Measurements from ENCODE around the gene HSPA6.
A peak's percentile ranks its signal among the peaks of the same experiment; 100 is the strongest.
"Not testable (repeated sequence)": the region's sequence is repeated elsewhere in the genome, so short reads cannot be mapped to it uniquely, and the experiment has no call there.

The HSPA6 gene

DNA sequence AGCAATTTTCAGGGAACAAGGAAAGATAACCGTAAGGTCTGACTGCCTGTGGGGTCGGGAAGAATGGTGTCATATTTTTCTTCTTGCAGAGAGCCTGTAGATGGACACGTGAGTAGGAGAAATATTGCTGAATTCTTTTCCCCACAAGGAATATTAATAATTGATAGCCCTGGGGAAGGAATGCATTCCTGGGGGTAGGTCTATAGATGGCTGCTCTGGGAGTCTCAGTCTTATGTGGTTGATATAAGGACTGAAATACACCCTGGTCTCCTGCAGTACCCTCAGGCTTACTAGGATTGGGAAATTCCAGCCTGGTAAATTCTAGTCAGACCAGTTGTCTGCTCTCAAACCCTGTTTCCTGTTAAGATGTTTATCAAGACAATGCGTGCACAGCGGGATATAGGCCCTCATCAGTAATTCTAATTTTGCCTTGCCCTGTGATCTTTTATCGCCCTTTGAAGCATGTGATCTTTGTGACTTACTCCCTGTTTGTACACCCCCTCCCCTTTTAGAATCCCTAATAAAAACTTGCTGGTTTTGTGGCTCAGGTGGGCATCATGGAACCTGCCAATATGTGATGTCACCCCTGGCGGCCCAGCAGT lies 12.8 kb downstream of the HSPA6 start:
- not testable (repeated sequence) for DNase-seq

DNA sequence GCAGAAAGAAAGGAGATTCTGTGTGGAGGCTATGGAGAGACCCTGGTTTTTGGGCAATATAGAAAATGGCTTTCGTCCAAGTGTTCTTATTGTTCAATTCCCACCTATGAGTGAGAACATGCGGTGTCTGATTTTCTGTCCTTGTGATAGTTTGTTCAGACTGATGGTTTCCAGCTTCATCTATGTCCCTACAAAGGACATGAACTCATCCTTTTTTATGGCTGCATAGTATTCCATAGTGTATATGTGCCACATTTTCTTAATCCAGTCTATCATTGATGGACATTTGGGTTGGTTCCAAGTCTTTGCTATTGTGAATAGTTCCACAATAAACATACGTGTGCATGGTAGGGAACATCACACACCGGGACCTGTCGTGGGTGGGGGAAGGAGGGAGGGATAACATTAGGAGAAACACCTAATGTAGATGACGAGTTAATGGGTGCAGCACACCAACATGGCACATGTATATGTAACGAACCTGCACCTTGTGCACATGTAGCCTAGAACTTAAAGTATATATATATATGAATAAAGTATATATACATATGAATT lies 14.7 kb downstream of the HSPA6 start:
- DNase-seq, result not testable (repeated sequence)

DNA sequence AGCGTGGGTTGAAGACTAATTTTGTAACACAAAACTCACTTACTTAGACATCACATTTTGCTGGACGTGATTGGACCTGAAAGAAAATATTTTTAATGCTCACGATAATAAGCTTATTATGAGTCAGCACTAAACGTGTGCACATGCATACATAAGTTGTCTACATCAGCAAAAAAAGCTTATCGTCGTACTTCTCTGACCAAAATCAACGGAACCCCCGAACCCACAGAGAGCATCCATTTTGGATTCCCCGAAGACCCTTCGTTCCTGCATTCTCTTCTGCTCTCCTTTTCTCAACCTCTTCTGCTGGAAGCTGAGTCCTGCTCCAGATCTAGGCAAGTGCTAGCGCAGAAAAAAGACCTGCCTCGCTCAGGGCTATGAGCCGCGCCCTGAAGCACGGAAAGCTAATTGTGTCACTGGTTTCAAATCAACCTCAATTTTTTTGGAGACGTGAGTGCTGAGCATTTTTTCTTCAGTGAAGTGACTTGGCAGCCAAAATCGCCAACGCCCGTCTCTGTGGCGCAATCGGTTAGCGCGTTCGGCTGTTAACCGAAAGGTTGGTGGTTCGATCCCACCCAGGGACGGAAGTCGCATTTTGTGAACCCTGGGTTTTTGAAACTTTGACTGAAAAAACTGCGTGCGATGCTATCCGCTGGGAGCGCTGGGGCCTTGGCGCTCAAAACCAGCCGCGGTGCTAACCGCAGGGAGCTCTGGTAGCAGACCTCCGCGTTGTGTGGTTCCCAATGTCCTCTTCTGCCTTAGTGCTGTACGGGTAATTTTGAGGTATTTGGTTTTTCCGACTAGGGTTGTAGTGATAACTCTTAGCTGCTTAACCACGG lies 15.6 kb downstream of the HSPA6 start:
- peak; percentile 51 for DNase-seq

DNA sequence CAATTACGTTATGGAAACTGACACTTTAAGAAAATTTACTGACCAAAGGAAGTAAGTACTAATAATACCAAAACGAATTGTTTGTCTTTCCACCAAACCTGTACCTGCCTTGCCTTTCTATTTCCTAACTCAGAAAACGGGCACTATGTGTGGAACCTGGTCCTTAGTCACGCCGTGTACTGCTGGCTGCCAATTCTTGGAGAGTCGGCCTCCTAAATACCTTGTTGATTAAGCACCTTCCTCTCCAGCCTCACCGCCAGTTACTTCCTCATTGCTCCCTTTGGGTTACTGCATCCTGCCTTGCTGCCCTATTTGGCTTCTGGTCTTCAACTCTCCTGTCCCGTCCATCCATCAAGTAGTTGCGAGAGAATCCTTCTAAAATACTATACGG lies 16.2 kb downstream of the HSPA6 start:
- not testable (repeated sequence) for DNase-seq

DNA sequence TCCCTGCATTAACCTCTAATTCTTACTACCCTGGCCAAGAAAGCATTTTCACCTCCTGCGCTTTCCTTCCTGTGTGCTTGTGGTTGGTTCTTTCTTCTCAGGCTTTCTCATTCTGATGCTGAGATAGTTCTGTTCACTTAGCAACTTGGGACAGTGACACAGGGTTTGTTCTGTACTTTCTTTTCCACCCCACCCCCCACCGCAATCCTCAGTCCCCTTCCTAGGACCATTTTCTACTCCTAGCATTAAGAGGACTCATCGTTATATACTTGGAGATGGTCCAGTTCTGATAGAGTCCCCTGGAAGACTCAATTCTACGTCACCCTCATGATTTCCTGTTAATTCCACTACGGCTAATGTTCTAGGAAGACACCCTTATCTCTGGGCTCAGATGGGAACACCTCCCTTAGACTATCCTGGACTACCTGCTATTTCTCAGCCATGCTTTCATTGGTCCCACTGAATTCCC lies 17.8 kb downstream of the HSPA6 start:
- not testable (repeated sequence) for DNase-seq

DNA sequence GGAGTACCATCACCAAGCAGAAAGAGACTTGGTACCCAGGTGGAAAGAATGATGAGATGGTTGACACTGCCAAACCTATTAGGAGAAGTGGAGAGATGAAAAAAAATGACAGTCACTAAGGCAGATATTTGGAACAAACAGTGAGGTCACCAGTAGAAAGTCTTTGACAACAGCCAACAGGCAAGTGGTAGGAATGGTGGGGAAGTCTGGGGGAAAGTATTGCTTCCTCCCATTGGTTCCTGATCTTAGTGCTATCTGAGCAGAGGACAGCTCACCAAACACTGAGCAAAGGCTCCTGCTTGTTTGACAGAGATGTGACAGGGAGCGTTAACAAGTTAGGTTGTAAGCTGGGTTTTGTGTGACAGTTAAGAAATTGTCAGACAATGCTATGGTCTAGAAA lies 18.8 kb downstream of the HSPA6 start:
- not testable (repeated sequence) for DNase-seq

DNA sequence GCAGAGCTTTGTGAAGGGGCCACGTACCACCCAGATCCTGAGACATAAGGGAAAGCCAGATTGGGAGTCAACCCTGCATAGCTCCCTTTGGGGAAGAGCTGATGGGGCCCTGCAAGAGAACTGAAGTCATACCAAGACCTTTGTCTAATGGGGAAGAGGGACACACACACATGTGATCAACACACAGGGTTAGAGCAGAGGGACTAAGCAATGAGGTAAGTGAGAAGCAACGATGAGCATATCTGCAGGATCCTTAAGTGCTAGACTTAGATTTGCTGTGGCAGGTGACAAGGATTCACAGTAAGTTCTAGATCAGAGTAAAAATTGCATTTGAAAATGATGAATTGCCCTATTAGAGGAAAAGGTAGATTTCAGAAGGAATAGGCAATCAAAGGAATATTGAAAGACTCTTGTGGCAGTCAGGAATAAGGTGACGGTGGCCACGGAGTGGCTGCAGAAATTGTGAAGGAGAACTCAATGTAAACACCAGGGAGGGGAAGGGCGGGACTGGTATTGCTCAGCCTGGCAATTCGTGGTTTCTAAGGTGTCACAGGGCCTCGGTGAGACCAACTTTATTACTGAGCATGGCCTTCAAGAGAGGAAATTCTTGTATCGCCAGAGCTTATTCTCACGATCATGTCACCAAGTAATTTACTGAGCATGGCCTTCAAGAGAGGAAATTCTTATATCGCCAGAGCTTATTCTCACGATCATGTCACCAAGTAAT lies 20.8 kb downstream of the HSPA6 start:
- DNase-seq, result not testable (repeated sequence)

DNA sequence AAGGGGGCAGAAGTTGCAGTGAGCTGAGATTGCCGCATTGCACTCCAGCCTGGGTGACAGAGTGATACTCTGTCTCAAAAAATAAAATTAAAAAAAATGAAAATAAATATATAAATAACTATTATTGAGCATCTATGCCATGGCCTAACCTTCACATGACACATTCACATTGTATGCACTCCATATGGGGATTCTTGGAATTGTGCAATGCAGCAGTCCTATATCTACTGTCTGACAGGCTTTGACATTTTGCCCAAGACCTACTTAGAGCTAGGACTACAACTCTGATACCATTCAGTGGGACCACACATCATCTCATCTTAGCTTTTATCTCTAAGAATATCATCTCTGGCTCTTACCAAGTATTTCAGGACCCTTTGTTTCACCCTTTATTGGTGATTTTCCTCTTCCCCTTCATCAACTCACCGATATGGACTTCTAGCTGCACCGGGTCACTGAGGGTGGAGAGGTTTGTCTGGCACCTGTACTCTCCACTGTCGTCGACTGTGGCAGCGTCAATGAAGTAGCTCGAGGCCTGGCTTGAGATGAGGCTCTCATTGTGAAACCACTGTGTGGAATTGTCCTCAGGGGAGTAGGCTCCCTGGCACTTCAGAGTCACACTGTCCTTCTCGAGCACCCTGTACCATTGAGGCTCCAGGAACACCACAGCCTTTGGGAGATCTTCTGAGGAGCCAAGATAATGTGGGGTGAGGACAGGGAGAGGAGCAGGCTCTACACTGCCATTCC lies 23.8 kb downstream of the HSPA6 start:
- not testable (repeated sequence) for DNase-seq

DNA sequence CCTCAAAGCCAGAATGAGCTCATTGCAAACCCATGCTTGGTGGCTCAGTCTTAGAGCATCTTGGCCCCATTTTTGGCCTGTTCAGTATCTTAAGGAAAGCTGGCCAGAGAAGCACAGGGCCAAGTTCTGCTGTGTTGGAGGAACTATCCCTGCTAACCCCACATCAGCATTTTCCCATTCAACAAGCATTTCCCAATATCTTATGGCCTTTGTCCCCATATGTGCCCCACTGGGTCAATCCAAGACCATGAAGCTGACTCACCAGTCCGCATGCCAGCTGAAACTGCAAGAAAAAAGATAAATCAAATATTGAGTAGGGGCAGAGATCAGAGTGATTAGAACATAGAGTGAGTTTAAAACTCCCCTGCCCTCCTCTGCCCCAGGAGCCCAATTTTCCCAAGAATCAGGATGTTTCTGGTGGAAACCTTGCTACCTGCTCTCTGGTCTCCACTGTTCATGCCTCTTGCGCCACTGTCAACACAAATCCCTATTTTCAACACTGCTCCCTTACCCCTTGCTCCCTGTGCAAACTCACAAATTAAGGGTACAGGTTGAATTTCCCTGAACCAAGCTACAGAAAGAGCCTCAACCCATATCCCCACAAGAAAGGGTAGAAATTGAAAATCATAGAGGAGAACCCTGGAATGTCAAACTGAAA lies 24.5 kb downstream of the HSPA6 start:
- DNase-seq, result not testable (repeated sequence)

DNA sequence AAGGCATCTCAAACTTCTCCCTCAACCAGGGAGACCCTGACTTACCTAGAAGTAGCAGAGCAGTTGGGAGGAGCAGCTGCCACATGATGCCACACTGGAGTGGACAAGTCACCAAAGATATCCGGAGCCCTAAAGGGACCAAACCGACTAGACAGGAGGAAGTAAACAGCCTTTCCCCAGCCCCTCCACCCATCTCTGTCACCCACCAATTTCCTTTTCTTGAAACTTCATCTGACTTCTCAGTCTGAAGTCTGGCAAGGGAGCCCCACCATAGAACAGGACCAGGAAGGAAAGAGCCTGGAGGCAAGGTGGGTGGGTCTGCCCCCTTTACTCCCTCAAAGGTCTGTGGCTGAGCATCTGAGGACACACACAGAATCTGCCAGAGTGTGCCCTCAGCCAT lies 25.3 kb downstream of the HSPA6 start, which contains the start of gene FCGR3A:
Gene FCGR3A, minus strand, starts transcription at position 167 of the 400 bp plus-strand sequence. Its CDS starts 82 bp downstream, at position 85.
- no peak for DNase-seq

DNA sequence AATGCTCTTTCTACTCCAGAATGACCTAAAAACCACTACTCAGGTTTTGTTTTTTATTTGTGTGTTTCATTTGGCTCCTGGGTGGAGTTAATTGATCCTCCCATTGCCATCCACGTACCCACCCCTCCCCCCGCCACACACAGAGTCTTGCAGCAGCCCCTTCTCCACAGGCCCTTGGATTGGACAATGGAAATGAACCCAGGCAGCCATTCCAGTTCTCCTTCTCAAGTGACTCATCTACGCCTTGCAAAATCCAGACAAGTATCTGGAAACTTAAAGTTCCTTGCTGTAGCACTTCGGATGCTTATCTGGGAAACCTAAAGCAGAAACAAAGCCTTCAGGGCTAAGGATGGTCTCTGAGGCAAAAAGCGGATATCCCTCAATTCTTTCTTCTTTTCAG lies 26.6 kb downstream of the HSPA6 start:
- not testable (repeated sequence) for DNase-seq

DNA sequence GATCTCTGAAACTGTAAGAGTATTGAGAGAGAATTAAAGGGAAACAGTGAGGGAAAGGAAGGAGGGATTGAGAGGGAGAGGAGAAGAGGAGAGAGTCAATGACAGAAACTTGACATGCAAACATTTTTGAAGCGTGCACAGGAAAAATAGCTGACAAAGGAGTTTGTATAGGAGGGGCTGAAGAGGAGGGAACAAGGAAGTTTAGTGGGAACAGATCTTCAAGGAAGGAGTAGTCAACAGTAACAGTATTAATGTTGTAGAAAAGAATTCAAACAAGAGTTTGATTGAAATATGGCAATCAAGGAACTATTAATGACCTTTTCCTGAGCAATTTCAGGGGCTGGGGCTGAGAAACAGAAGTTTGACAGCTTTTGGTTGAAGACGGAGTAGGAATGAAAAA lies 29.3 kb downstream of the HSPA6 start:
- DNase-seq, result not testable (repeated sequence)

DNA sequence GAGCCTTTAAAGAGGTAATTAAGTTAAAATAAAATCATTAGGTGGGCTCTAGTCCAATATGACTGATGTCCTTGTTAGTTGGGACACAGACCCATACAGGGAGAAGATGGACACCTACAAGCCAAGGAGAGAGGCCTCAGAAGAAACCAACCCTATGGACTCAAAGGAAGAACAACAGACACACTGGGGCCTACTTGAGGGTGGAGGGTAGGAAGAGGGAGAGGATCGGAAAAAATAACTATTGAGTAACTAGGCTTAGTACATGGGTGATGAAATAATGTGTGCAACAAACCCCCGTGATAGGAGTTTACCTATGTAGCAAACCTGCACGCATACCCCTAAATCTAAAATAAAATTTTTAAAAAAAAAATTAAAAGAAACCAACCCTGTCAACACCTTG lies 30.0 kb downstream of the HSPA6 start:
- DNase-seq, result not testable (repeated sequence)

DNA sequence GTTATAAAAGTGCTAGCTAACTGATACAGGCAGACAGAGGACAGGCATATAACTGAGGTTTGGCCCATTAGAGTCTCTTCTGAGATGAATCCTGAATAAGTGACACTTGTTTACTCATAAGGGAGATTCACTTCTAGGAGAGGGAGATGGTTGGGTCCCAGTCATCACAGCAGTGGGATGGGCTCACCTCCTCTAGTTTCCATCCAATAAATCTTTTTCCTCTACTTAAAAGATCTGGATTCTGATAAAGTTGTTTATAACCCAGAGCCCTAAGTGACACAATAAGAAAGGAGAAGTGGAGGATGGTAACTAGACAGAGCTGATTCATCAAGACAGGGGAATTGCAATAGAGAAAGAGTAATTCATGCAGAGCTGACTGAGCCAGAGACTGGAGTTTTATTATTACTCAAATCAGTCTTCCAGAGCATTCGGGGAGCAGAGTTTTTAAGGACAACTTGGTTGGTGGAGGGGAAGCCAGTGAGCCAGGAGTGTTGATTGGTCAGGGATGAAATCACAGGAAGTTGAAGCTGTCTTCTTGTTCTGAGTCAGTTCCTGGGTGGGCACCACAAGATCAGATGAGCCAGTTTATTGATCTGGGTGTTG lies 30.6 kb downstream of the HSPA6 start:
- DNase-seq, result not testable (repeated sequence)

DNA sequence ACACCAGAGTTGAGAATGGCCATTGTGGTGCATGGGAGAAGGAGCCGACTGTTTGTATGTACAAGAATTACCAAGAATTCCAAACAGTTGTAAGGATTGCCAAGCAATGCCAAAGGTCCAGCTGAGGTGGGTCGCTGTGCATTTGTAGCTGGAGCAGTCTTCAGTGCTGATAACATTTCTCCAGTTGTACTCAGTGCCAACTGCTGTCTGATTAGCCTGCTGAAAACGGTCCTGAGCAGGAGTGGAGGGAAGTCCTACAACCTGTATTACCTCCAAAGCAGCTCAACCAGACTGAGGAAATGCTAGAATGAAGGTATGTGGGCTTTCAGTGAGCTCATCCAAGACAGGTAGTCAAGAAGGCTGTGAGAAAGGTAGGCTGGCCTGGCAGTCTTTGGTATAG lies 31.8 kb downstream of the HSPA6 start:
- DNase-seq, result not testable (repeated sequence)

DNA sequence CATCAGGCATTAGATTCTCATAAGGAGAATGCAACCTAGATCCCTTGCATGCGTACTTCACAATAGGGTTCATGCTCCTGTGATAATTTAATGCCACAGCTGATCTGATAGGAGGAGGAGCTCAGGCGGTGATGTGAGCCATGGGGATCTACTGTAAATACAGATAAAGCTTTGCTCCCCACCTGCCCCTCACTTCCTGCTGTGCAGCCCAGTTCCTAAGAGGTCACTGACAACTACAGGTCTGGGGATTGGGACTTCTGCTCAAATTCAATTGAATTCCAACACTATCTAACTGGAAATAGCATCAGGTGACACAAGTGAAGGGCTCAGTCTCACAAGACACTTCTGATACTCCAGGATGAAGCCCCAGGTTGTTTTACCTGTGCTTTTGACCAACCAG lies 32.6 kb downstream of the HSPA6 start:
- not testable (repeated sequence) for DNase-seq

DNA sequence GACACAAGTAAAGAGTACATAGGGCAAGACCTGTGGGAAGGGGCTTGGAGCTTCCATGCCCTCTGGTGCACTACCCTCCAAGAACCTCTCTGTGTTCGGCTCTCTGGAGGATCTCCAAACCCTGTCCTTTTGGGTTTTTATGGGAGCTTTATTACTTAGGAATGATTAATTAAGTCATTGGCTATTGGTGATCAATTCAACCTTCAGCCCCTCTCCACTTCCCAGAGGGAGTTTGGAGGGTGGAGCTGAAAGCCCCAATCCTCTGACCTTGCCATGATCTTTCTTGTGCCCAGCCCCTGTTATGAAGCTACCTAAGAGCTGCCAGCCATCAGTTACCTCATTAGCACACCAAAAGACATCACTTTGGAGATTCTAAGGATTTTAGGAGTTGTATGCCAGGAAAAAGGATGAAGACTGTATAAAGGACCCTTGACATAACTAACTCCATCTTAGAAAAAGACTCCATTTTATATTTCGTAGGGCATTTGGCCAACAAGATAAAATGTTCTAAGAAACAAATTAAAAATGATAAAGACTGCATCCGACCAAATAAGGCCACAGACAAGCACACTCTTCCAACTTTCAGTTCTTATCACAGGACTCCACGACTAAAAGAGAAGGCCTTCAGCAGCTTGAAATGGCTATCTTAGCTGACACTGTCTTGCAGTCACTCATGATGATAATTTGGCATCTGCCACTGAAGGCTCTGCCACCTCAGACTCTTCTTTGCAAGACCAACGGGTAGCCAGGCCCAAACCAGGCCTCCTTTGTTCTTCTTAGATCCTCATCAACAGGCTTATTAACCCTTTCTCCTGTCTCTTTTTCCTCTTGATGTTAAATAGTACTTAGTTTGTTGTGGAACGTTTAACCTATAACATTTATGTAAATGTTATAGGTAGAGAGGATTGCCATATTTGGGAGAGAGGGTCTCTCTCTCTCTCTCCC lies 33.4 kb downstream of the HSPA6 start:
- not testable (repeated sequence) for DNase-seq

DNA sequence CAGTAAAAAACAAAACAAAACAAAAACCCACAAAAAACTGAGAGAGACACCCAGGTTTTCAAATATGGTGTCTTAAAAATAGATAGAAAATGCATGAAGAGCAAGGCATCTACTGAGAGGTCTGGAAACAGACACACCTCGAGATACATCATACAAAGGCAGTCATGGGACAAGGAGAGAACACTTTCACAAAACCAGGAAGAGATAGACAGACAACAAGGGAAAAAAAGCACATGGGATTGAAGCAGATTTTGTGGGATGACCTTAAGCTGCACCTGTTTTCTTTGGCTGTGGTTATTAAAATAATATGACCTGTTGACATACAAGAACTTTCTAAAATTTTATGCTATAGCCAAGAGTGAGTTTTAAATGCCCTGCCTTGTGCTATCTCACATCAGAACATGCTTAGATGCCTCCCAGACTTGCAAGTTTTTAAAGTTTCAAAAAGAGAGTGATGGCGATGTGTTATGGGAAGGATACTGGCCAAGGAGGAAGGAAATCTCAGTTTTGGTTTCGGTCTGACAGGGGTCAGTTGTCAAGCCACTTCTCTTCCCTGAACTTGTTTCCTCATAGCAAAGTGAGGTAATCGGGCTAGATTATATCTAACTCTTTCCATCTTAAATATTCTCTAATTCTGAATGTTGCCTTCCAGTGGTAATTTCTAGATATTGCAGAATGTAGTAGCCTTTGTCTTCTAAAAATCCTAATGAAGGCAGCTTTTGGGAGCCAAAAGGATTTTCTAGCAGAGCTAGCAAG lies 36.8 kb downstream of the HSPA6 start:
- DNase-seq, result not testable (repeated sequence)

DNA sequence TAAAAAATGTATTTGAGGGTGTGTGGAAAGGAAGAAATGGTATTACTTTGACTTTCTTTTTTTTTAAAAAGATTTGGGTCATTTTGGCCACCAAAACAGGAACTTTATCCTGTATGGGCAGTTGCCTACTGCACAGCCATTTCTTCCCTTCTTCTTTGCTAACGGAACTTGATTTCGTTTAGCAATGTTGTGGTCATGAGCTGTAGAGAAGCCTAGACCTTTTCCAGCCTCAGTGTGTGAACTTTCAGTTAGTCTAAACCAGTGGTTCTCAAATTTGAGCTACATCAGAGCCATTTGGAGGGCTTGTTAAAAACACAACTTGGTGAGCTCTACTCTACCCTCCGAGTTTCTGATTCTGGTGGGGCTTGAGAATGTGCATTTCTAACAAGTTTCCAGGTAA lies 38.1 kb downstream of the HSPA6 start:
- not testable (repeated sequence) for DNase-seq

Data from NCI-H510A treated with DMSO at 0.1 percent for 48 hours (cell line).